ENCODE data around the gene SCIN. TPM values are rescaled to one million over a fixed set of nuclear protein-coding genes. Genes with fewer than 3 reads are reported as not detected.

Gene SCIN
- total RNA-seq, 3 donors from 2014 or later (not counting 1 experiment from before 2014, with no cell fraction given) = 0.08 TPM; not detected in 2

DNA sequence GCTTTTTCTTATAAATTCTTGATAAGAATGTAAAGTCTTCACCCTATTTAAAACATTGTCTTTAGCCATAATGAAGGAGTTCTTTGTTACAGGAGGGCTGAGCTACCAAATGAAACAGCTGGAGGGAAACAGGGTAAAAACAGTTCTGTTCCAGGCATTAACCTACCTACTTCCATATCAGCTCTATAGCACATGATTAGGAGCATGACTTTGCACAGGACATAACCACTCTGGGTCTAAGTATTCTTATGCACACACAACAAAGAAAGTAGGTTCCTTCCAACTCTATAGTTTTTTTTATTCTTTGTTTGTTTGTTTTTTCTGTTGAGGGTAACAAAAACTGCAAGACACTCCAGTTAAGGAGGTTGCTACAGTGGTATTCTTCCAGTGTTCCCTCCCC lies 52.7 kb downstream of the SCIN start:
- H3K9me3 Mint-ChIP-seq = no peaks in the 10 kb centered on the region
- TF ChIP-seq, protein P1, sequence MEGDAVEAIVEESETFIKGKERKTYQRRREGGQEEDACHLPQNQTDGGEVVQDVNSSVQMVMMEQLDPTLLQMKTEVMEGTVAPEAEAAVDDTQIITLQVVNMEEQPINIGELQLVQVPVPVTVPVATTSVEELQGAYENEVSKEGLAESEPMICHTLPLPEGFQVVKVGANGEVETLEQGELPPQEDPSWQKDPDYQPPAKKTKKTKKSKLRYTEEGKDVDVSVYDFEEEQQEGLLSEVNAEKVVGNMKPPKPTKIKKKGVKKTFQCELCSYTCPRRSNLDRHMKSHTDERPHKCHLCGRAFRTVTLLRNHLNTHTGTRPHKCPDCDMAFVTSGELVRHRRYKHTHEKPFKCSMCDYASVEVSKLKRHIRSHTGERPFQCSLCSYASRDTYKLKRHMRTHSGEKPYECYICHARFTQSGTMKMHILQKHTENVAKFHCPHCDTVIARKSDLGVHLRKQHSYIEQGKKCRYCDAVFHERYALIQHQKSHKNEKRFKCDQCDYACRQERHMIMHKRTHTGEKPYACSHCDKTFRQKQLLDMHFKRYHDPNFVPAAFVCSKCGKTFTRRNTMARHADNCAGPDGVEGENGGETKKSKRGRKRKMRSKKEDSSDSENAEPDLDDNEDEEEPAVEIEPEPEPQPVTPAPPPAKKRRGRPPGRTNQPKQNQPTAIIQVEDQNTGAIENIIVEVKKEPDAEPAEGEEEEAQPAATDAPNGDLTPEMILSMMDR (IDR thresholded peaks at IDR 0.05) = no peak
- ATAC-seq (no peak), DNase-seq (no peak)
- H3K4me1 ChIP-seq (ENCODE audit: control insufficient read depth, insufficient read depth, low read length) = no peaks in the 10 kb centered on the region
- H3K36me3 Mint-ChIP-seq = no peaks in the 10 kb centered on the region
- H3K27ac ChIP-seq (ENCODE audit: low read length) = no peak overlapping the region
- no peak overlapping the region for H3K4me3 ChIP-seq (ENCODE audit: low read length)
- H3K4me1 Mint-ChIP-seq = no peaks in the 10 kb centered on the region
- H3K9me3 ChIP-seq (ENCODE audit: control insufficient read depth, insufficient read depth, low read length) = no peaks in the 10 kb centered on the region
- no peaks in the 10 kb centered on the region for H3K36me3 ChIP-seq (ENCODE audit: control insufficient read depth, insufficient read depth, low read length)
- H3K27ac Mint-ChIP-seq = no peak overlapping the region
- H3K27me3 ChIP-seq (ENCODE audit: control insufficient read depth, insufficient read depth, low read length) = no peaks in the 10 kb centered on the region
- intact Hi-C loops (cut with micrococcal nuclease) = no loop called here
- H3K4me3 Mint-ChIP-seq = no peak overlapping the region
- H3K27me3 Mint-ChIP-seq (ENCODE audit: low read depth in 2 of 2) = peaks cover 8 to 15% of the 10 kb centered on the region in 2 donors

DNA sequence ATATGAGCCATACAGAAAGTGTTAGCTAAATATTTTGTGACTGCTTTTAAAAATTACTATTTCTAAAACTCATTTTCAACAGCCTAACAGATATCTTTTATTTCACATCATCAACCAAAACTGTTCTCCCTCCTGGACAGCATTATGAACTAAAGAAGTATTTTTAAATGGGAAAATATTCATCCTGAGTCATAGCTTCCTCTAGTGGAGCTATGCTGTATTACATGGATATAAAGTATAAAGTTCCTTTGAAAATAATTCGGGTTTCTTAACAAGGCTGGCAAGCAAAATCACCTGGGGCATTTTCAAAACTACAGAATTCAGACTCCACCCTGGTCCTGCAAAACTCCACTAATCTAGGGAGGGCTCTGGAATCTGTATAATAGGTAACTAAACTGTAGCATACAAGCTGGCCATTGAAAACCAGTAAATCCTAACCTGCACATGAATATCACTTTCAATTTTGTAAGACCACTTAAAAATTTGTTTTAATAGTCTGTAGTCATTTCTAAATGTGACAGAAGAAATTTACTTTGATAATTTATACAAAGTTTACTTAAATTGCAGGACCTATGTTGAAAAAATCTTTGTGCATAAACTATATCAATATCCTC lies 53.5 kb downstream of the SCIN start:
- Mint-ChIP-seq H3K4me3 (no peak overlapping the region), H3K4me1 (no peaks in the 10 kb centered on the region), H3K27ac (no peak overlapping the region), H3K27me3 (ENCODE audit: low read depth in 2 of 2) (peaks cover 8 to 15% of the 10 kb centered on the region in 2 donors), H3K36me3 (no peaks in the 10 kb centered on the region), H3K9me3 (no peaks in the 10 kb centered on the region)
- H3K4me1 ChIP-seq (ENCODE audit: control insufficient read depth, insufficient read depth, low read length) = no peaks in the 10 kb centered on the region
- TF ChIP-seq, protein P1 (IDR thresholded peaks at IDR 0.05) = peak; percentile 22
- intact Hi-C loops (cut with micrococcal nuclease) = no loop called here
- no peaks in the 10 kb centered on the region for H3K9me3 ChIP-seq (ENCODE audit: control insufficient read depth, insufficient read depth, low read length)
- H3K36me3 ChIP-seq (ENCODE audit: control insufficient read depth, insufficient read depth, low read length) = no peaks in the 10 kb centered on the region
- WGBS (ENCODE audit: insufficient coverage) = no CpG with 5 or more reads among the region's 1 CpG
- no peak overlapping the region for H3K27ac ChIP-seq (ENCODE audit: low read length)
- DNase-seq = no peak
- no peaks in the 10 kb centered on the region for H3K27me3 ChIP-seq (ENCODE audit: control insufficient read depth, insufficient read depth, low read length)
- H3K4me3 ChIP-seq (ENCODE audit: low read length) = no peak overlapping the region
- no peak for ATAC-seq

DNA sequence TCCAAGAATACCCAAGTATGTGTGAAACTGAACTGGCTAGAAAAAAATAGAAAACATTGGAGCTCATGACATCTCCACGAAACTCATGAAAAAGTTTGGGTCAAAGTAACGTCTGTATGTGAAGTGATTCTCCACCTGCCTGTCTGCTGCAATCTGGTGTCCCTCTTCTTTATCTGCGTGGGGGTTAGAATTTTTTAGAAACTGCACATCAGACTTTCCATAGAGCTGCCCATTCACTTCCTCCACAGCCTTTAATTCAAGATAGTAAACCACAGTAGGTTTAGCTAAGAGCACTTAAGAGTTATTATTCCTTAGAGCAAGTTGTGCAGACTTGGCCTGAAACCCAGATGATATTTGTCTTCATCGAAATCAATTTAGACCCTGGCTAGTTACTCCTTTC lies 55.3 kb downstream of the SCIN start:
- no peaks in the 10 kb centered on the region for H3K9me3 ChIP-seq (ENCODE audit: control insufficient read depth, insufficient read depth, low read length)
- no peaks in the 10 kb centered on the region for H3K4me1 ChIP-seq (ENCODE audit: control insufficient read depth, insufficient read depth, low read length)
- H3K4me3 ChIP-seq (ENCODE audit: low read length) = no peak overlapping the region
- Mint-ChIP-seq H3K4me3 (no peak overlapping the region), H3K27ac (no peak overlapping the region), H3K27me3 (ENCODE audit: low read depth in 2 of 2) (peaks cover 8 to 15% of the 10 kb centered on the region in 2 donors), H3K9me3 (no peaks in the 10 kb centered on the region), H3K36me3 (no peaks in the 10 kb centered on the region), H3K4me1 (no peaks in the 10 kb centered on the region)
- no peak for ATAC-seq
- no peak for DNase-seq
- H3K27ac ChIP-seq (ENCODE audit: low read length) = no peak overlapping the region
- WGBS (ENCODE audit: insufficient coverage) = 25% methylated on average over 3 of the region's 4 CpGs
- H3K36me3 ChIP-seq (ENCODE audit: control insufficient read depth, insufficient read depth, low read length) = no peaks in the 10 kb centered on the region
- intact Hi-C loops (cut with micrococcal nuclease) = no loop called here
- H3K27me3 ChIP-seq (ENCODE audit: control insufficient read depth, insufficient read depth, low read length) = no peaks in the 10 kb centered on the region
- TF ChIP-seq, protein P1 (IDR thresholded peaks at IDR 0.05) = no peak
